Measurements from ENCODE around the gene ADPGK.

The ADPGK gene

DNA sequence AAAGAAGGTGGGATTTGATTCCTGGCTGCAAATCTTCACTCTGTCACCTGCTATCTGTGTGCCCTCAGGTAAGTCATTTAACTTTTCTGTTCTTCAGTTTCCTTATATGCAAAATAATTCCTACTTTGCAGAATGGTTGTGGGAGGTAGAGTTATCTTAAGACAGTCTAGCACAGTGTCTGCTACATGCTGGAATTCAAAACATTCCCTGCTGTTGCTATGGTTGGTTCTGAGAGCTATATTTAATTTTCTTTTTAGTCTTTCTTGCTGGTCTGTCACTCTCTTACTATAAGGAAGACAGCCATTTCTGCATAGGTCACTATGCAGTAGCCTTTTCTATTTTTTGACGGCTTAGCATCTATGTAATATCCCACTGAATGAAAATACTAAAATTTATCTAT, 4.0 kb upstream of the ADPGK start:
- DNase-seq, result no peak

DNA sequence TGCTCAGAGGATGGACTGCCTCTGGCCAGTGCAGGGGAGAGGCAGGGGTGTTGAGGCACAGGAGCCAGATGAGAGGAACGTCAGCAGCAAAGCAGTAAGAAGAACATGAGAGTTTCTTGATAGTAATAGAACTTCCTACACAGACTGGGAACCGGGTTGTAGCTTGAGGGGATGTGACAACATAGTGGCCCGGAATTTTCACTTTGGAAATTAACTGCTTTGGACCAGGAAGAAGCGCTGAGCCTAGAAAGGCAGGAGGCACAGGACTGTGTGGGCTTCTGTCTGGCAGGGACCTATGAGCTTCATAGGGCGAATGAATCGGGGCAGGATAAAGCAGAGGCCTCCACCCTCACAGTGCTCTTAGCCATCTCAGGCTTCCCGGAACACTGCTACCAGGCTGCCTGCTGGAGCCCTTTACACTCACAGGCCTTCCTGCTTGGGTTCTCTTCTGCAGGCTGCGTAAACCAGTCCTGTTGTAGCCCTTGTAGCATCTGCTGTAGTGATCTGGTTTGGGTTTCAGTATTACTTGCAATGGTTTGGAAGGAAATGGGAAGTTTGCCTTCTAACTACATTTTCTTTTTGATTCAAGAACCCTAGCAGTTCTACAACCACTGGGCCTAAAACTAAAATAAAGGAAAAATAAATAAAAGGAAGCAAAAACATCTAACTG, 3.3 kb upstream of the ADPGK start:
- no peak for DNase-seq

DNA sequence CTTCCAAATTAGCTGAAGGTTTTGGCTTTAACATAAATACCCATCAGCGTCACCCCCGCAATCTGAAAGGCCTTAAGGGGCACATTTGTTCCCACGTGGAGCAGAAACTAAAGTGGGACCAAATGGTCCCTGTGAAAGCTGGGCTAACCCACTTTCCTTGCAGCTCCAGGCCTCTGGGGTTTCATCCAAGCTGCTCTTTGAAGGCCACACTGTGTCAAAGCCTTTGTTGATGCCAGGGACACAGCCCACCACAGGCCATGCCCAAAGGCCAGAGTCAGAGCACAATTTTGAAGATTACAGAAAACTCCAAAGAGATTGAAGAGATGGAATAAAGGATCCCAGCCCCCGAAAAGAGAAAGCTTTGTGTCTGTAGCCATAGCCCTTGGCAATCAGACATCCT, 2.7 kb upstream of the ADPGK start:
- DNase-seq, result no peak

DNA sequence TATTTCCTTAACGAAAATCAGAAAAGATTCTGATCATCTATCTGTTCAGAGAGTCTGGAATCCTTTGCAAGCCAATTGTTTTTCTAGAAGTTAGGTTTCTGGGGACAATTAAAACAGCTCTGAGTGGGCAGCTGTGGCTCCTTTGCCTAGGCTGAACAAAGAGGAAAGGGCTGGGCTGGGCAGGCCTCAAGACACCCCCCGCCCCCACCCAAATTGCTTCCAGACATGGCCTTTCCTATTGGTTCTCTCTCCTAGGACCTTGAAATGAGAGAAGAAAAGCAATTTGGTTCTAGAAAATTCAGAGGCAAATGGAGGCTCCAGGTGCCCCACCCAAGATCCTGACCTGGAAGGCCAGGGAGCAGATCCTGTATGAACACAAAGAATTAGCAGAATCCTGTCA, 2.3 kb upstream of the ADPGK start:
- DNase-seq, result no peak

DNA sequence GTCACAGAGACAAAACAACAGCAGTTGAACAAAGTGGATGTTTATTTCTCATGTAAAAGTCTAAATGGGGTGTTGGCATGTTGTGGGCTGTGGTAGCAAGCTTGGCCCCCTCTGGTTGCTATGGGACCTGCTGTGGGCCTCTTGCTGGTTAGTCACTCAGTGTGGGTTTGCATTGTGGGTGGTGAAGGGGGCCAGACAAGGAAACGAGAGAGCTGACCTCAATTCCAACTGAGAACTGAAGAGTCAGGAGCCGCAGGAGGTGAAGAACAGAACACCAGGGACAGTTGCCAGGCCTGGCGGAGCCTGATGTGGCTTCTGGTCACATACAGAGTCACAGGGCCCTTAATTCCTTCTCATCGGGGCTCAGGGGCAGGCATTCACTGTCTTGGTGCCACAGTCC, 1.9 kb upstream of the ADPGK start:
- no peak for DNase-seq

DNA sequence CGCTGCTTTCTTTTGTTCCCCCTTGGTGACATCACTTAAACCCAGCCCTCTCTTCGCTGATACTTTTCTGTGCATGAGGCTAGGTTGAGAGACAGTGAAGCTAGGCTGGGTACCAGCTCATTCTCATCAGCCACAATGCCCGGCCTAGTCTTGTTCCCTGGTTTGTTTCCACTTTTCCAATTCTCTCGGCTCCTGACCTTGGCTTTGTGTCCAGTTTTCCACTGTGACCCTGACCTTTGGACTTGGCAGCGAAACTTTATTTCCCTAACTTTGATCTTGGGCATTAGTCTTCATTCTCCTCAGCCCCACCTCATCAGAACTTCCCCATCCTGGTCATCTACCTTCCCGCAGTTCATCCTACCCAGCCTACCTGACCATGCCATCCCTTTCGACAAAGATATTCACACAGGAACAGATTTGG, 908 bp upstream of the ADPGK start:
- no peak for DNase-seq

DNA sequence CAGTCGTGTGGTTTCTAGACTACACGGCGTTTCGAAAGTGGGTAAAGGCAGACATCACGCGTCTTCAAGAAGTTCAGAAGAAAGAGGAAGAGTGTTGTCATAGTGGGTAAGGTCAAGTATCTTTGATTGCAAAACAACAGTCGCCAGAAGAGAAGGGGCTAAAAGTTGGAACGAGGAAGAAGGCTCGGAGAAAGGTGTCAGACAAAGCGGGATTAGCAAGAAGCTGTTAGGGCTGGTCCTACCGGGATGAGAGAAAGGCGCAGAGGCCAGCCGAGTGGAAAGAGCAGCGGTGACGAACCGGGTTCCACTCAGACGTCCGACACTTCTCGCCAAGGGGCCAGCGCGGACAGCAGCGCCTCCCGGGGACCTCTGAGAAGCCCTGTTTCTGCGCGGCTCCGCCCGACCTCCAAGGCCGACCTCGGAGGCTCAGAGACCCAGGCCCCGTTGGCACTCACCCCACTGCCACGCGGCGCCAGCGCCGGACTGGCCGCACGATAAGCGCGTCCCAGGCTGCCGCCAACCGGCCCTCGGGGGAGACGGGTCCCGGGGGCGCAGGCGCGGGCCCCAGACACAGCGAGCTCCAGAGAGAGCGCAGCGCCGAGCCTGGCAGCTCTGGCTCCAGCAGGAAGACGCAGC, 436 bp downstream of the ADPGK start:
- no peak for DNase-seq

DNA sequence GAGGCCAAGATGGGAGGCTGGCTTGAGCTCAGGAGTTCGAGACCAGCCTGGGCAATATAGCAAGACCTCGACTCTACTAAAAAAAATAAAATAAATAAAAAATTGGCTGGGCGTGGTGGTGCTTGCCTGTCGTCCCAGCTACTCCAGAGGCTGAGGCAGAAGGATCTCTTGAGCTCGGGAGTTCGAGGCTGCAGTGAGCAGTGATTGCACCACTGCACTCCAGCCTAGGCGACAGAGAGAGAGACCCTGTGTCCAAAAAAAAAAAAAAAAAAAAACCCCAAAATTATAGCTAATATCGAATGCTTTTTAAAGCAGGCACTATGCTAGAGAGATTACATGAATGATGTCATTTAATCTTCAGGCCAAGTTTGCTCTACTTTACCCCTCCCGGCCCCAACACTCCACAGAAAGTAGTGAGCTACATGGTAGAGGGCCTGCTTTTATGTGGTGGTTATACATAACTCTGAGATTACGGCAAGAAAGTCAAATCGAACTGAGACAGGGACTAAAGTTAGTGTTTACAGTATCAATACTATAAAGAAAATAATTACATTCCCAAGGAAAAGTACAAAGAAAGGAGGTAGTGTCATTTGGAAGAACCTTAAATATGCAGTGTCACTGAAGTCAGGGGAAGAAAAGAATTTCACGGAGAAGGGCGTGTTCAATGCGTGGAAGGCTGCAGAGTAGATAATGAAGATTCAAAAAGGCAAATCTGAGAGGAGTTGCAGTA, 1.1 kb downstream of the ADPGK start:
- DNase-seq, result no peak

DNA sequence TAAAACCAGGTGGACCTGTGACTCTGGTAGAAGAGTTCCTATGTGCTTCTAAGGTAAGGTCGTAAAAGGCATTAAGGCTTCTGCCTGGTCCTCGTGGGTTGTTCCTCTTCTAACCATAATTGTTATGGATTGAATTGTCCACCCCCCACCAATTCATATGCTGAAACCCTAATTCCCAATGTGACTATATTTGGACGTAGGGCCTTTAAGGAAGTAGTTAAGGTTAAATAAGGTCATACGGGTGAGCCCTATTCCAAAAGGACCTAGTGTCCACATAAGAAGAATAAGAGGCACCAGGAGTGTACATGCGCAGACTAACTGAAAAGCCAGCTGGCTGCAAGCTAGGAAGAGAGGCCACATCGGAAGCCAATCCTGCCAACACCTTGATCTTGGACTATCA, 1.9 kb downstream of the ADPGK start:
- no peak for DNase-seq

DNA sequence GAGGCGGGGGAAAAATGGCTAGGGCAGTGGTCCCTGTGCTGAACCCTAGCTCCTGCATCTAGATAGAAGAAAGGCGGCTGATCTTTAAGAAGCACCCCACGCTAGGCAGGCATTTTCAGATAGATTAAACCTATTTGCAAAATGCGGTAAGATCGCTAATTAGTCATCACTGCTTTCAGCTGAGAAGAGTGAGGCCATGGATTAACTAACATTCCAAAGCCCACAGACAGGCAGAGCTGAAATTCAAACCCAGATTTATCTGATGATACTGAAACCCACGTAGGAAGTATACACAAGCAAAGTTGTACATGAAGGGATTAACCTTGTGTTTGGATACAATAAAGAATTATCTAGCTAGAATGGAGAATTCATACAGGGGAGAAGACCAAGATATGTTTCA, 4.8 kb downstream of the ADPGK start:
- no peak for DNase-seq

DNA sequence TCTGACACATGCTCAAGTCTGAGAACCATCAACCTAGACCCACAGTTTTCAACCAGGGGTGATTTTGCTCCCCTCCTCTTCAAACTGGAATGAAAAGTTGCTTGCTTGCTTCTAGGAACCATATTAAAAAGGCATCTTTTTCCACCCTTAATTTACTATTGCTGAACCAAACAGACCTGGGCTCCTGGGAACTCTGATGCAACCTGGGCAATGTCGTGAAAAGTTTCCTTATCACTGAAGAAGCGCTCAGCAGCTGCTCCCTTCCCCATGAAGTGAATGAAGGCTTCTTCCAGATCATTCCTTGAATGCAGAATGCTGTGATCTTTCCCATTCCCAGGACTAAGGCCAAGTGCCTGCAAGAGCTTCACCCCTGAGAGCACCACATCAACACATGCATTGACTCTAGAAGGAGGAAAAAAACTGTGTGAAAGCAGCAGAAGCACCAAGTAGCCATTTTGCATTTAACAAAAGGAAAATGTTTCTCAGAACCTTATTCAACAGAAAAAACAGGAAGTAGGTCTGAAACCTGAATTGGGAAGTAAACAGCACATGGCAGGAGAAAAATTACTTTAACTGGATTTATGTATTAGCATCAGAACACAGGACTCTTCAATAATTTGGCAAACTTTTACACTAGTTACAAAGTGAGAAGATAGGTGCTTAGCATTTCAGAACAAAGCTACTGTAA, 8.7 kb downstream of the ADPGK start:
- no peak for DNase-seq

DNA sequence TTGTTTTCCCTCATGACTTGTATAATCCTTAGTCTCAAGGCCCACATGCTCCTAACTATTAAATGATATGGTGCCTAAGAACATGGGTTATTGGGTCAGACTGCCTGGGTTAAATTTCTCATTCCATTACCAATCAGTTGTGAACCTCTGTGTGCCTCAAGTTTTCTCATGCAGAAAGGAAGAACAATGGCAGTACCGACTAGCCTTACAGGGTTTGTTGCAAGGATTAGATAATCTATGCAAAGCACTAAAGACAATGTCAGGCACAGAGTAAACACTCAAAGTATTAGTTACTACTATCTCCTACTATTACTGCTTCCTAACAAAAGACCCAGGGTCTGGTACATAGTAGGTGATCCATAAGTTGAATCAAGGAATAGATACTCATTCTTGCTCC, 12.2 kb downstream of the ADPGK start:
- DNase-seq, result no peak

DNA sequence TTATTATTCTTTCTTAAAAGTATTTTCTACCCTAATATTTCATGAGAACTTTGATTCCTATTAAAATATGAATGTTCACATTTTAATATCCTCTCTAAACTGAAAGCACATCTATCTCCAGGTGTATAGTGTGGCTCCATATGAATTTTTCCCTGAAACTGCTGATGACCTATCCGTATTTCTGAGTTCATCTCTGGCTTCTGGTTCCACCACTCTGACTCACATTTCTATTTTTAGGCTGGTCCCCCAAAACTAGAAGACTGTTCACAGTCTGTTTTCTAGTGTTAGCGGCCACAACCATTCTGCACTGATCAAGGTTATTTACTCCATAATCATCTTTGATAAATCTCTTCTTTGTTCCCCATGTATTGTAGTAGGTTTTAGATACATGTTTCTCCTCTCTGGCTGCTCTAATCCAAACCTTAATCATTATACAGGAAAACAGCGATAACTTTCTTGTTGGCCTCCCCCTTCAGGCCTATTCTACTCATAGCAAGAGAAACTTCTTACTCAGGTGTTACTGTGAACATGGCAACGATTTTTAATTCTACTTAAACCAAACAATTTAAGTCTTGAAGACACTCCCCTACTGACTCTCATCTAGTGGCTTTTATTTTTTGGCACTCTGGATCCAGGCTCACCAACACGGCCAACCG, 12.8 kb downstream of the ADPGK start:
- no peak for DNase-seq

DNA sequence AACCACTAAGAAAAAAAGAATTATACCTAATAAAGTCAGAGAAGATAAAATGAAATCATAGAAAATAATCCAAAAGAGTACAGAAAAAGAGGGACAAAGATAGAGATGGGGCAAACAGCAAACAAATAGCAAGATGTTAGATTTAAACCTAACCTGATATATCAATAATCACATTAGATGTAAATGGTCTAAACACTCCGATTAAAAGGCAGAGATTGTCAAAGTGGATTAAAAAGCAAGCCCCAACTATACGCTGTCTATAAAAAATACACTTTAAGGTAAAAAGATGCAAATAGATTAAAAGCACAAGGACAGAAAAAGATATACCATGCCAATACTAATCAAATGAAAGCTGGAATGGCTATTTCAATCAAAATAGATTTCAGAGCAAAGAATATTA, 16.8 kb downstream of the ADPGK start:
- DNase-seq, result no peak

DNA sequence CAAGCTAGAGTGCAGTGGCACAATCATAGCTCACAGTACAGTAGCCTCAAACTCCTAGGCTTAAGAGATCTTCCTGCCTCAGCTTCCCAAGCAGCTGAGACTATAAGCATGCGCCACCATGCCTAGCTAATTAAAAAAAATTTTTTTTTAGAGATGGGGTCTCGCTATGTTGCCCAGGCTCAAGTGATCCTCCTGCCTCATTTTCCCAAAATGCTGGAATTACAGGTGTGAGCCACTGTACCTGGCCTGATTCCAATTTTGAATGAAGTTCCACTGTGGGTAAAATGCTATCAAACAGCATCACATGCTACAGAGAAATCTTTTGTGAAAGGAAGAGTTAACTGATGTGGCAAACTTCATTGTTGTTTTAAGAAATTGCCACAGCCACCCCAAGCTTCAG, 17.5 kb downstream of the ADPGK start:
- DNase-seq, result no peak

DNA sequence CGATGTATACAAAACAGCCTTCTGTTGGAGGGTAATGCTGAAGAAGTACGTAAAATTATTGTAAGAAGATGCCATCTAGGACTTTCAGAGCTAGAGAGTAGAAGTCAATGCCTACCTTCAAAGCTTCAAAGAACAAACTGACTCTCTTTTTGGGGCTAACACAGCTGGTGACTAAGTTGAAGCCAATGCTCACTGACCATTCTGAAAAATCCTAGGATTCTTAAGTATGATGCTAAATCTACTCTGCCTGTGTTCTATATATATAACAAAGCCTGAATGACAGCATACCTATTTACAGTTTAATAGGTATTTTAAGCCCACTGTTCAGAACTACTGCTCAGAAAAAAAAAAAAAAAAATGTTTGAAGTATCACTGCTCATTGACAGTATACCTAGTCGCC, 18.9 kb downstream of the ADPGK start:
- DNase-seq, result no peak

DNA sequence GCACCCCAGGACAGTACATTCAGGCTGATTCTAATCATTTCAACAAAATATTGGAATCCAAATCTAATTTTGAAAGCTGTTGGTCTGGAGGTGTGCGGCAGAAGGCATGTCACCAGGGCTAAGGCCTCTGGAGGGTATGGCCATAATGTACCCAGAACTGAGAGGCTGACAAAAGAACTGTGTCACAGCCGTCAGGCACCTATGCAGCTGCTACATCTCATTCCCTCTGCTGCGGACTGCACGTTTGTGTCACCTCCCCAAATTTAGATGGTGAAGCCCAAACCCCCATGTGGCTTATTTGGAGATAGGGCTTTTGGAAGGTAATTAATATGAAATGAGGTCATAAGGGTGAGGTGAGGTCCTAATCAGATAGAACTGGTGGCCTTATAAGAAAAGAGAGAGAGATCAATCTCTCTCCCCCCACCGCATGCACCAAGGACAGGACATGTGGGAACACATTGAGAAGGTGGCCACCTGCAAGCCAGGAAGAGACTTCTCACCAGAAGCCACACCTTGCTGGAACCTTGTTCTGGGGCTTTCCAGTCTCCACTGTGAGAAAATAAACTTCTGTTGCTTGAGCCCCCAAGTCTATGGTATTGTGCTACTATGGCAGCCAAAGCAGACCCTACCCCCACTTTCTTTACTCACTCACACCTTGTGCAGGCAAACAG, 22.8 kb downstream of the ADPGK start:
- no peak for DNase-seq

DNA sequence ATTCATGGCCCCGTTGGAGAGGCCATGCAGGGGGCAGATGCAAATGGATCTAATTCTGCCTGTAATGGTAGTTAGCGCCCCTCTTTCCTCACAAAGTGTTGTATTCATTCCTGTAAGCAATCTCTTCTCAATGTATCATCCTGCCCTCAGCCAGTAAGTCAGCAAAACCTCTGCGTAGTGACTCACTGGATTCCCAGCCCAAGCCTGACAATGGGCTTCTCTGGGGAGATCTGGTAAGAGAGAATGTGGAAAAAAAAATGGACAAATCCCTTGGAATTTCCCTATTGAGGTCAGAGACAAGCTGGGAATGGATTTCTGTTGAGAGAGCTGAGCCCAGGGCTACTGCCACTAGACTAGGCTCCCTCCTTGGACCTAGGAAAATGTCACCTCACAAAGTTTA, 25.4 kb downstream of the ADPGK start:
- peak; percentile 79 for DNase-seq

DNA sequence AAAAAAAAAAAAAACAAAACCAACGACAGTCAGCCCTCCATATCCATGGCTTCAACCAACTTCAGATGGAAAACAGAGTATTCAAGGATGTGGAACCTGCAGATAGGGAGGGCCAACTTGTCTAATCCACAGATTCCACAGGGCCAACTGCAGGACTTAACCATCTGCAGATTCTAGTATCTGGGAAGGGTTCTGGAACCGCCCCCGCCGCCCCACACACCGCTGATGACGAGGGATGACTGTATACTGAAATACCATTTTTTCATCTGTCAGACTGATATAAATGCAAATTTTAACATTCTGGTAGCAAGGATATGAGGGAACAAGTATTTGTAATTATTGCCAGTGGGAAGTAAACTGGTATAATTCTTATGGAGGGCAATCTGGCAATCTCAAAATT, 29.5 kb downstream of the ADPGK start:
- no peak for DNase-seq

DNA sequence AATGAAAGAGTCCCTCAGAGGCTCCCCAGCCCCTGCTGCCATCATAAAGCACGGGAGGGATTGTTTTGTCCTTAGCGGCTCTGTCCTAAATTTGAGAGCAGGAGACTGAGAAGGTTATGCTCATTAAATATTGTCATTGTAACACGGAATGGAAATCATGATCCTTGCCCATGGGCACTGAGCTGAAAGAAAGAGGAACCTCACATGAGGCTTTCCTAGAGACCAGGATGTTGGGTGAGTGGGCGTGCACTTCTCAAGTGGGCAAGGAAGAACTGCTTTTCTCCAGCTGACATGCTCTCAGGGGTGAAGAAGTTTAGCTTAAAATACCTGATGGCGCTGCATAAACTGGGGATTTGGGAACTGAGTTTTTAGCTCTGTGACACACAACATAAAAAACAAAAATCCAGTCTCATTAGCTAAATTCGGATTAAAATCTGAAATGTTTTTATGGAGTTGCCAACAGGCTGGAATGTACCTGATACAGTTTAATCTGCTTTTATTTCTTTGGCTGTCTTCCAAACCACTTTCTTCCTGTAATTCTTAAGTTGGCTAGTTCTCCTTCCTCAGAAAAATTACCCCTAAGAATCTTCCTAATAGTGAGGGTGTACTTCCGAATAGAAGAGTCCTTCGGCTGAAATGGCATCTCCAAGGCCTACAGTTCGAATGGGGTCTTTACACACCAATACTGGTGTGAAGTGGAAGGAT, 31.7 kb downstream of the ADPGK start:
- no peak for DNase-seq

DNA sequence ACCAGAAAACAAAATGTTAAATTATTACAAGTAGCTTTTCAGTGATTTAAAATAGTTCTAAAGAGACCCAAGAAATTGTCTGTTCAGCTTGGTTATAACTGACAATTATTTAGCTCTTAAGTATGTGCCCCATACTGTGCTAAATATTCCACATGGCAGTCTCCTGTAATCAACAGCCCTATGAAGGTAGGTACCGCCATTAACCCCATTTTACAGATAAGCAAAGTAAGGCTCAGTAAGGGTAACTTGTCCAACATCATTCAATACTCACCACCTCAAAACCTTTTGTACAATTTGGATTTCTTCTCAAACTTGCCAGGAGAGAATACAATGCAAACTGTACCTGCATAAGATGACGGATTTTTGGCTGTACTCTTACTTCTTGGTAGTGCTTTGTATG, 33.9 kb downstream of the ADPGK start:
- no peak for DNase-seq

DNA sequence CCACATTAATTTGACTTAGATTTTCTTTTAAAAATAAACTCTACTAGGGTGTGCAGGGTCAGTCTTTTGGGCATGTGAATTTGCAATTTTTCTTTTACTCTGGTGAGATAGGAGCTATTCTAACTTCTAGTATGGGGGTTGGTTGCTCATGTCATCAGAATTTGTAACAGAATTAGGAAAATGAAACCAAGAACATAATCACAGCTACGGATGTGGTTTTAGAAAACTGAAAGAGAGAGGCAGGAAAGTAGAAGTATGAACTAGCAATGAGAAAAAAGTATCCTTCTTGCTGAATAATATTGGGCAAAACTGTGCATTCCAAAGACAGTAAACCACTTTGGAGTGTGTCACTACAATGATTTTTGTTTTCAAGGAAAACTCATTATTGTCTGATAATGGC, 43.3 kb downstream of the ADPGK start:
- DNase-seq, result no peak
